Adrenal gland (tissue), 12 donors: ENCODE measurements around the gene MUC2. TPM values are rescaled to one million over a fixed set of nuclear protein-coding genes. Genes with fewer than 3 reads are reported as not detected.
A peak's percentile ranks its signal among the peaks of the same experiment; 100 is the strongest.

Source experiments
- DNase-seq, 7 donors: peaks; one replicate each; pipeline ENCODE4 v3.0.0-alpha.2; 2019 to 2020
- H3K27ac ChIP-seq, 5 donors: fragments of 200-600 bp; sonication (generic) in 4 of 5; 1 replicate in 3 of 5; 2 replicates in 2 of 5; pipeline versions ENCODE4 v1.5.1 to v1.8.0; 2016 to 2020; ENCODE audit warnings: mild to moderate bottlenecking in 1 of 5
- H3K27me3 ChIP-seq: fragments of 200-600 bp; 2 replicates; pipeline ENCODE4 v1.8.0; 2021
- H3K36me3 ChIP-seq, 2 donors: fragments of 200-600 bp; replicated peaks in 1 of 2; 1 replicate in 1 of 2; 2 replicates in 1 of 2; pipeline versions ENCODE4 v1.5.1 to v1.8.0; 2018 to 2022
- H3K4me1 ChIP-seq, 2 donors: fragments of 200-600 bp; replicated peaks in 1 of 2; 1 replicate in 1 of 2; 2 replicates in 1 of 2; pipeline versions ENCODE4 v1.5.1 to v1.8.0; 2018 to 2021
- H3K4me3 ChIP-seq, 4 donors: fragments of 200-600 bp; sonication (generic) in 3 of 4; one replicate each; pipeline ENCODE4 v1.5.1; 2016 to 2018
- H3K9me3 ChIP-seq, 3 donors: fragments of 200-600 bp; sonication (generic) in 1 of 3; replicated peaks in 1 of 3; 1 replicate in 2 of 3; 2 replicates in 1 of 3; pipeline versions ENCODE4 v1.5.1 to v1.8.0; 2016 to 2021
- CTCF ChIP-seq, 6 experiments: fragments of 450-650 bp in 4 of 6; fragments of 200-600 bp in 2 of 6; sonication (generic) in 1 of 6; IDR thresholded peaks; 1 replicate in 5 of 6; 2 replicates in 1 of 6; pipeline versions ENCODE4 v1.5.1 to v1.8.0; 2016 to 2021; ENCODE audit warnings: antibody characterized with exemption in 6 of 6, mild to moderate bottlenecking in 2 of 6, moderate library complexity in 1 of 6
- POLR2A ChIP-seq, 2 donors: fragments of 450-650 bp; IDR thresholded peaks; one replicate each; pipeline ENCODE4 v1.6.1; 2017; ENCODE audit warnings: antibody characterized with exemption in 2 of 2, mild to moderate bottlenecking in 2 of 2, moderate library complexity in 1 of 2
- WGBS, 4 donors: extraction: QIAGEN DNeasy Blood & Tissue Kit in 2 of 4; methylation state at CpG; one replicate each; pipeline versions ENCODE4 v1.1.5 to v1.1.7; 2013 to 2017; 5-methylcytosine and 5-hydroxymethylcytosine counted together
- intact Hi-C, 2 donors: fragments of 100-400 bp; cut with DNase I; formaldehyde crosslinking; loops; one replicate each; pipeline versions ENCODE4 v1.14.1 to v1.15.0; 2022 to 2023
- polyA plus RNA-seq, 3 donors: library from polyadenylated mRNA; stranded (reverse); fragments of 200-250 nt in 2 of 3; fragments of 350-450 nt in 1 of 3; fragmentation: Illumina TruSeq in 1 of 3; extraction: RNeasy Lipid Tissue Mini Kit (QIAGEN cat#74804) in 1 of 3; gene quantifications; one replicate each; pipeline ENCODE4 v1.2.3, GENCODE V29; 2013 to 2014
- total RNA-seq, 9 donors: library from RNA; depleted of rRNA in 4 of 9; stranded (reverse); fragments of >200 nt in 4 of 9; fragments of 120-200 nt in 1 of 9; fragmentation: NEBNext Ultra II Directional in 1 of 9; extraction: Animal tissue kit (Norgen Biotek cat#: 25700) in 1 of 9; gene quantifications; one replicate each; pipeline versions ENCODE4 v1.1.0 to v1.2.4, GENCODE V29; 2013 to 2023
- donor health status: healthy with polysubstance abuse.
- donor health status: Bipolar disorder and iron deficiency.
- donor health status: DM: yes; HTN: yes; CAD: no.
- donor health status: DM: no; HTN: no; CAD: no.
- donor health status: DM: no; HTN: no; CAD: no.
- donor health status: DM: yes; HTN: yes; CAD: no.

The MUC2 gene
- total and polyA plus RNA-seq, 12 donors, result under 0.01 to 0.31 (median 0.12) TPM; not detected in 7

GRCh38 chr11:1087961-1088926 lies 13.6 kb downstream of the MUC2 start:
- intact Hi-C loops, result no loop called here
- Histone ChIP-seq H3K27ac (no peak overlapping the region), H3K27me3 (no peaks in the 10 kb centered on the region), H3K4me1 (no peaks in the 10 kb centered on the region), H3K4me3 (no peak overlapping the region), H3K36me3 (no peaks in the 10 kb centered on the region), H3K9me3 (no peaks in the 10 kb centered on the region)
- WGBS, 4 donors, result 83 to 96% (median 92%) methylated on average over 11 to 36 of the region's 40 CpGs
- no peak for TF ChIP-seq CTCF (IDR thresholded peaks at IDR 0.05)
- TF ChIP-seq POLR2A (IDR thresholded peaks at IDR 0.05), result no peak
- DNase-seq, result peak in 1 of 7 donors; percentile 5

- intact Hi-C loops, result no loop called here
- TF ChIP-seq CTCF (IDR thresholded peaks at IDR 0.05) (no peak), POLR2A (IDR thresholded peaks at IDR 0.05) (no peak)
- H3K27me3 ChIP-seq, result no peaks in the 10 kb centered on the region
- H3K27ac ChIP-seq, result no peak overlapping the region
- WGBS, 4 donors, result 90 to 97% (median 94%) methylated on average over 19 to 33 of the region's 33 CpGs
- H3K4me1 ChIP-seq, result no peaks in the 10 kb centered on the region
- H3K9me3 ChIP-seq, result no peaks in the 10 kb centered on the region
- no peak overlapping the region for H3K4me3 ChIP-seq
- no peak for DNase-seq
- H3K36me3 ChIP-seq, result no peaks in the 10 kb centered on the region
These were observed 14.5 kb downstream of the MUC2 start for GRCh38 chr11:1088927-1089737.

- TF ChIP-seq POLR2A (IDR thresholded peaks at IDR 0.05) (no peak), CTCF (IDR thresholded peaks at IDR 0.05) (no peak)
- H3K36me3 ChIP-seq, result no peaks in the 10 kb centered on the region
- no peak overlapping the region for H3K4me3 ChIP-seq
- no peaks in the 10 kb centered on the region for H3K4me1 ChIP-seq
- H3K27ac ChIP-seq, result no peak overlapping the region
- no peak for DNase-seq
- 68 to 87% (median 85%) methylated on average over 18 to 31 of the region's 31 CpGs for WGBS, 4 donors
- intact Hi-C loops, result no loop called here
- no peaks in the 10 kb centered on the region for H3K9me3 ChIP-seq
- no peaks in the 10 kb centered on the region for H3K27me3 ChIP-seq
These were observed 15.3 kb downstream of the MUC2 start for GRCh38 chr11:1089738-1090599.
